NB4 (cell line): ENCODE results near the gene ZNF136.

Source experiments
- MYC ChIP-seq: IDR thresholded peaks from 2 replicates; pipeline ENCODE4 v1.6.1; 2011; ENCODE audit warnings: low read depth, low read length
- POLR2A ChIP-seq: IDR thresholded peaks from 2 replicates; pipeline ENCODE4 v1.6.1; 2011; ENCODE audit warnings: mild to moderate bottlenecking; ENCODE audit not compliant: insufficient read length; ENCODE audit errors: extremely low read depth
- TF ChIP-seq, protein P1 (sequence below): IDR thresholded peaks from one replicate; pipeline ENCODE4 v1.5.1; 2012; ENCODE audit warnings: low read depth, low read length
- TF ChIP-seq, protein P2 (sequence below): IDR thresholded peaks from 2 replicates; pipeline ENCODE4 v1.6.1; 2011; ENCODE audit warnings: low read depth, low read length

DNA sequence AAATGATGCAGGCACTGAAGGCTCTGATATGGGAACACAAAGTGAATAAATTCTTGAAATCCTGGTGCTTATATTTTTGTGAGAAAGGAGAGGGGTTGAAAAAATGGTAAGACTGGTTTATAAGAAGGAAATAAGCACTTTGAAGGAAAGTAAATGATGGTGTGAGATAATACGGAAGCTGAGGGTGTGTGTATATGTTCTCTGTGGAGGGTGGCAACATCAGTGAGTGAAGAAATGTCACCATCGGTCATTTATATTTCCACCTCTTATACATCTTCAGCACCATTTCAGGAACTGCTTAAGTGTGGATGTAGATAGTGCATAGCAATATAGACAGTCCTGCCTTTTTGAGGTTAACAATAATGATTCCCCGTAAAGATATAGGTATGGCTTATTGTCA lies 17.5 kb downstream of the ZNF136 start:
- TF ChIP-seq, protein P1, sequence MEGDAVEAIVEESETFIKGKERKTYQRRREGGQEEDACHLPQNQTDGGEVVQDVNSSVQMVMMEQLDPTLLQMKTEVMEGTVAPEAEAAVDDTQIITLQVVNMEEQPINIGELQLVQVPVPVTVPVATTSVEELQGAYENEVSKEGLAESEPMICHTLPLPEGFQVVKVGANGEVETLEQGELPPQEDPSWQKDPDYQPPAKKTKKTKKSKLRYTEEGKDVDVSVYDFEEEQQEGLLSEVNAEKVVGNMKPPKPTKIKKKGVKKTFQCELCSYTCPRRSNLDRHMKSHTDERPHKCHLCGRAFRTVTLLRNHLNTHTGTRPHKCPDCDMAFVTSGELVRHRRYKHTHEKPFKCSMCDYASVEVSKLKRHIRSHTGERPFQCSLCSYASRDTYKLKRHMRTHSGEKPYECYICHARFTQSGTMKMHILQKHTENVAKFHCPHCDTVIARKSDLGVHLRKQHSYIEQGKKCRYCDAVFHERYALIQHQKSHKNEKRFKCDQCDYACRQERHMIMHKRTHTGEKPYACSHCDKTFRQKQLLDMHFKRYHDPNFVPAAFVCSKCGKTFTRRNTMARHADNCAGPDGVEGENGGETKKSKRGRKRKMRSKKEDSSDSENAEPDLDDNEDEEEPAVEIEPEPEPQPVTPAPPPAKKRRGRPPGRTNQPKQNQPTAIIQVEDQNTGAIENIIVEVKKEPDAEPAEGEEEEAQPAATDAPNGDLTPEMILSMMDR = no peak
- TF ChIP-seq POLR2A (no peak), MYC (no peak)
- TF ChIP-seq, protein P2, sequence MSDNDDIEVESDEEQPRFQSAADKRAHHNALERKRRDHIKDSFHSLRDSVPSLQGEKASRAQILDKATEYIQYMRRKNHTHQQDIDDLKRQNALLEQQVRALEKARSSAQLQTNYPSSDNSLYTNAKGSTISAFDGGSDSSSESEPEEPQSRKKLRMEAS = no peak
